Type B pancreatic cell (in vitro differentiated cells): ENCODE data around the gene EEFSEC. TPM values are rescaled to one million over a fixed set of nuclear protein-coding genes. Genes with fewer than 3 reads are reported as not detected.

Source experiments
- DNase-seq: peaks from one replicate; pipeline ENCODE4 v3.0.0; 2021; ENCODE audit warnings: mixed read lengths; ENCODE audit not compliant: unreplicated experiment; ENCODE audit errors: extremely low spot score
- H3K27ac Mint-ChIP-seq: 2 replicates; pipeline ENCODE4 v1.8.0; 2021; ENCODE audit warnings: mild to moderate bottlenecking, mixed read lengths
- H3K27me3 Mint-ChIP-seq: 2 replicates; pipeline ENCODE4 v1.8.0; 2021; ENCODE audit warnings: mixed read lengths
- H3K36me3 Mint-ChIP-seq: 2 replicates; pipeline ENCODE4 v1.8.0; 2021; ENCODE audit warnings: mixed read lengths
- H3K4me1 Mint-ChIP-seq: one replicate; pipeline ENCODE4 v1.8.0; 2021; ENCODE audit warnings: mixed read lengths; ENCODE audit not compliant: unreplicated experiment
- H3K4me3 Mint-ChIP-seq: 2 replicates; pipeline ENCODE4 v1.8.0; 2021; ENCODE audit warnings: mild to moderate bottlenecking, mixed read lengths
- H3K9me3 Mint-ChIP-seq: 2 replicates; pipeline ENCODE4 v1.8.0; 2021; ENCODE audit warnings: mixed read lengths
- long read RNA-seq: library from polyadenylated mRNA; unstranded; transcript quantifications from one replicate; pipeline ENCODE4 v2.0.0, GENCODE V29; 2020
- total RNA-seq: library from RNA; stranded (reverse); gene quantifications from 2 replicates; pipeline ENCODE4 v1.2.1, GENCODE V29; 2021; ENCODE audit warnings: low replicate concordance
- TF ChIP-seq, protein P1 (sequence below): fragments of 200-600 bp; sonication (generic); conservative IDR thresholded peaks from 2 replicates; pipeline ENCODE4 v1.5.0; 2021; ENCODE audit warnings: antibody characterized with exemption, mild to moderate bottlenecking

EEFSEC gene, protein sequence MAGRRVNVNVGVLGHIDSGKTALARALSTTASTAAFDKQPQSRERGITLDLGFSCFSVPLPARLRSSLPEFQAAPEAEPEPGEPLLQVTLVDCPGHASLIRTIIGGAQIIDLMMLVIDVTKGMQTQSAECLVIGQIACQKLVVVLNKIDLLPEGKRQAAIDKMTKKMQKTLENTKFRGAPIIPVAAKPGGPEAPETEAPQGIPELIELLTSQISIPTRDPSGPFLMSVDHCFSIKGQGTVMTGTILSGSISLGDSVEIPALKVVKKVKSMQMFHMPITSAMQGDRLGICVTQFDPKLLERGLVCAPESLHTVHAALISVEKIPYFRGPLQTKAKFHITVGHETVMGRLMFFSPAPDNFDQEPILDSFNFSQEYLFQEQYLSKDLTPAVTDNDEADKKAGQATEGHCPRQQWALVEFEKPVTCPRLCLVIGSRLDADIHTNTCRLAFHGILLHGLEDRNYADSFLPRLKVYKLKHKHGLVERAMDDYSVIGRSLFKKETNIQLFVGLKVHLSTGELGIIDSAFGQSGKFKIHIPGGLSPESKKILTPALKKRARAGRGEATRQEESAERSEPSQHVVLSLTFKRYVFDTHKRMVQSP
- 9.6 and 16.6 TPM in 2 replicates for total RNA-seq
- long read RNA-seq, partial matches to known transcripts, result 1 of 5 reads
- long read RNA-seq, other reads (novel, unspliced or antisense), result 1 of 5 reads

DNA sequence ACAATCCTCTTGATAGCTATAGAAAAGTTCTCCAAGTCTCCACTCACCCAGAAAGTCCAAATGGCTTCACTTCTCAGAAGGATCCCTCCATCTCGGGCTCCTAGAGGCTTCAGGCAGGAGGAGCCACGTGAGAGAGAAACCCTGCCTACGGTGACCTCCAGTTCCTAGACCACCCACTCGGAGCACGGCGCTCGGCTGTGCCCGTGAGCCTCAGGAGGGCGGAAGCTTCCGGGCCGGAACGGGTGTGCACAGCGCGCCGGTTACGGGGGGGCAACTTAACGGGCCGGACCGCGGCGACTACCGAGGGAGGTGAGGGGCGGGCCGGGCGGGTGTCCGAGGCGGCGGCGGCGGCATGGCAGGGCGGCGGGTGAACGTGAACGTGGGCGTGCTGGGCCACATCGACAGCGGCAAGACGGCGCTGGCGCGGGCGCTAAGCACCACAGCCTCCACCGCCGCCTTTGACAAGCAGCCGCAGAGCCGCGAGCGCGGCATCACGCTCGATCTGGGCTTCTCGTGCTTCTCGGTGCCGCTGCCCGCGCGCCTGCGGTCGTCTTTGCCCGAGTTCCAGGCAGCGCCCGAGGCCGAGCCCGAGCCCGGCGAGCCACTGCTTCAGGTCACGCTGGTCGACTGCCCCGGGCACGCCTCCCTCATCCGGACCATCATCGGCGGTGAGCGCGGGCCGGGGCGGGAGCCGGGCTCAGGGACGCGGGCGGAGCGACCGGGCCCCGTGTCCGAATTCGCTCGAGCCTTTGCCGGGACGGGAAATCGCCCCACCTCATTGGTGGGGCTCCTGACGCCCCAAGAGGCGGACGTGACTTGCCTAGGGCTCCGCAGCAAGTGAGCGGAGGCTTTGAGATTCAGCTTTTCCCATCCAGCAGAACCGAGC, at the start of gene EEFSEC:
Gene EEFSEC (plus strand): TSS at position 326 of the 886 bp plus-strand sequence. CDS start 27 bp downstream, at position 353.
- peaks cover 16% of the 10 kb centered on the region for H3K9me3 Mint-ChIP-seq
- H3K4me3 Mint-ChIP-seq, result peak within 1 kb of the TSS; percentile 92
- H3K36me3 Mint-ChIP-seq, result peaks cover 30% of the 10 kb centered on the region
- TF ChIP-seq, protein P1, sequence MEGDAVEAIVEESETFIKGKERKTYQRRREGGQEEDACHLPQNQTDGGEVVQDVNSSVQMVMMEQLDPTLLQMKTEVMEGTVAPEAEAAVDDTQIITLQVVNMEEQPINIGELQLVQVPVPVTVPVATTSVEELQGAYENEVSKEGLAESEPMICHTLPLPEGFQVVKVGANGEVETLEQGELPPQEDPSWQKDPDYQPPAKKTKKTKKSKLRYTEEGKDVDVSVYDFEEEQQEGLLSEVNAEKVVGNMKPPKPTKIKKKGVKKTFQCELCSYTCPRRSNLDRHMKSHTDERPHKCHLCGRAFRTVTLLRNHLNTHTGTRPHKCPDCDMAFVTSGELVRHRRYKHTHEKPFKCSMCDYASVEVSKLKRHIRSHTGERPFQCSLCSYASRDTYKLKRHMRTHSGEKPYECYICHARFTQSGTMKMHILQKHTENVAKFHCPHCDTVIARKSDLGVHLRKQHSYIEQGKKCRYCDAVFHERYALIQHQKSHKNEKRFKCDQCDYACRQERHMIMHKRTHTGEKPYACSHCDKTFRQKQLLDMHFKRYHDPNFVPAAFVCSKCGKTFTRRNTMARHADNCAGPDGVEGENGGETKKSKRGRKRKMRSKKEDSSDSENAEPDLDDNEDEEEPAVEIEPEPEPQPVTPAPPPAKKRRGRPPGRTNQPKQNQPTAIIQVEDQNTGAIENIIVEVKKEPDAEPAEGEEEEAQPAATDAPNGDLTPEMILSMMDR, result peak; percentile 22
- H3K4me1 Mint-ChIP-seq, result peaks cover 4% of the 10 kb centered on the region
- peak; percentile 83 for DNase-seq
- peak within 1 kb of the TSS; percentile 91 for H3K27ac Mint-ChIP-seq
- peaks cover 11% of the 10 kb centered on the region for H3K27me3 Mint-ChIP-seq

DNA sequence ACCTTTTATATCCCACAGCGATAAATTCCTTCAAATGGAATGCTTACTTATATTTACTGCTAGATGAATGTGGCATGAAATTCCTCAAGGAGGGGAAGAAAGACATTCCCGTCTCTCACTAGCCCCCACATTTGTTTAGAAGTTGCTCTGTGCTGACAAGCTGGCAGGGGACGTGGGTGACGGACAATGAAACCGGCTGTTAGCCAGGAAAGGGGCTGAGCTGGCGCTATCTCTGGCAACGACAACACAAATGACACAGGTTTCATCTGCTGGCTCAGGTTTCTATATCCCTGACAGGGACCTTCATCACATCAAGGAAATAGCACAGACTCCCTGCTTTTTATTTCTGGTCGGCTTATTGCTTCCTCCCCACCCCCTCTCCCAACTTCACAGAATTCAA, 45.4 kb upstream of the EEFSEC start:
- no peaks in the 10 kb centered on the region for H3K27me3 Mint-ChIP-seq
- DNase-seq, result no peak
- peaks cover 33% of the 10 kb centered on the region for H3K36me3 Mint-ChIP-seq
- H3K4me1 Mint-ChIP-seq, result peaks cover under 1% of the 10 kb centered on the region
- TF ChIP-seq, protein P1, result no peak
- H3K9me3 Mint-ChIP-seq, result no peaks in the 10 kb centered on the region
- H3K27ac Mint-ChIP-seq, result no peak overlapping the region
- H3K4me3 Mint-ChIP-seq, result no peak overlapping the region

DNA sequence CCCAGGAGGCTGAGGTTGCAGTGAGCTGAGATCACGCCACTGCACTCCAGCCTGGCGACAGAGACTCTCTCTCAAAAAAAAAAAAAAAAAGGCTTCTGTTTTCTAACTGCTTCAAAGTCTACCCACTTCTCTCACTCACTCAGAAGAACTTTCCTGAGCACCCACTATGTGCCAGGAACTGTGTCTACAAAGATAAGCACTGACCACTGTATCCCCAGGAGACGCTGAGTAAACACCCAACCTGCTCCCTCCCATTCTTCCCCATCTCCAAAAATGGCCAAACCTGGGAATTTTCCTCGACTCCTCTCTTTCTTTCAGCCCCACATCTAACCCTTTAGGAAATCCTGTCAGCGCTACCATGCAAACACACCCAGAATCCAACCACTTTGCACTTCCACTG, 42.1 kb upstream of the EEFSEC start:
- H3K9me3 Mint-ChIP-seq, result no peaks in the 10 kb centered on the region
- H3K27me3 Mint-ChIP-seq, result no peaks in the 10 kb centered on the region
- DNase-seq, result no peak
- peaks cover 27% of the 10 kb centered on the region for H3K36me3 Mint-ChIP-seq
- no peak overlapping the region for H3K27ac Mint-ChIP-seq
- TF ChIP-seq, protein P1, result no peak
- peaks cover 9% of the 10 kb centered on the region for H3K4me1 Mint-ChIP-seq
- no peak overlapping the region for H3K4me3 Mint-ChIP-seq

DNA sequence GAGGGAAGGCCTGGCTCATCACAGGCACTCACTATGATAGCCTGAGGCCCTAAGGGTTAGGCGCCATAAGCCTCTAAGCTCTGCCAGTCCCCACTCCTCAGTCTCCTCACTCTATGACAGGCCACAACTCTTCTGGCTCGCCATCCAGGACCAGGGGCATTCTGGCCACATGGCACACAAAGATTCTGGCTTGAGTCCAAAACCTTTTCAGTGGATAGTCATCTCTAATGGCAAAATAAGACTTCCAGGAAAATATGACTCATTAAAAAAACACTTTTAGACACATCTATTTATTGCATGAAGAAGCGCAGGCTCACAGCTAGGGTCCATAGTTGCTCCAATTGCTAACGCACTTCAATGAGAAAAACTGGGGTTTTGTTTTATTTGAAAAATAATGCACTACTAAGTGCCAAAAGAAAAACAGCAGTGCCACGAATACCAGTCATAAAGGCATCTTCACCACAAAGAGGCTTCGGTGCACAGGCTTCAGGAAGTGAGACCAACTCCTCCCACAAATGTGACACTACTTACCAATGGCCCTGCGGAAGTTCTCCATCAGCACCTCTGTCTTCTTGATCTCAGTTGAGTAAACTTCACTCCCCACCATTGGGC, 40.8 kb upstream of the EEFSEC start:
- no peaks in the 10 kb centered on the region for H3K27me3 Mint-ChIP-seq
- no peak overlapping the region for H3K27ac Mint-ChIP-seq
- TF ChIP-seq, protein P1, result no peak
- H3K4me3 Mint-ChIP-seq, result no peak overlapping the region
- H3K9me3 Mint-ChIP-seq, result no peaks in the 10 kb centered on the region
- H3K36me3 Mint-ChIP-seq, result peaks cover 21% of the 10 kb centered on the region
- peaks cover 9% of the 10 kb centered on the region for H3K4me1 Mint-ChIP-seq
- no peak for DNase-seq
